Aorta (tissue), 5 donors: ENCODE results near the gene ARHGAP22. TPM values are rescaled to one million over a fixed set of nuclear protein-coding genes. Genes with fewer than 3 reads are reported as not detected.

ENCODE experiments used
- ATAC-seq: fragments of 200-7000 bp; cut with Tn5 transposase; one replicate; pipeline ENCODE4 v1.9.1; 2022; ENCODE audit warnings: moderate library complexity; ENCODE audit not compliant: low FRiP score
- DNase-seq, 2 donors: peaks; one replicate each; pipeline ENCODE4 v3.0.0-alpha.2; 2020
- H3K27ac ChIP-seq, 2 donors: one replicate each; pipeline ENCODE4 v1.5.1; 2013; ENCODE audit warnings: low read length in 2 of 2, mild to moderate bottlenecking in 2 of 2, moderate library complexity in 2 of 2, control low read depth in 1 of 2, inconsistent platforms in 1 of 2, low read depth in 1 of 2
- H3K27me3 ChIP-seq, 2 donors: one replicate each; pipeline ENCODE4 v1.6.1; 2013; ENCODE audit warnings: control low read depth in 1 of 2, low read length in 1 of 2, mild to moderate bottlenecking in 1 of 2, moderate library complexity in 1 of 2; ENCODE audit not compliant: insufficient read depth in 2 of 2, control insufficient read depth in 1 of 2
- H3K36me3 ChIP-seq, 2 donors: one replicate each; pipeline ENCODE4 v1.6.1; 2013; ENCODE audit warnings: control low read depth in 1 of 2, low read length in 1 of 2, mild to moderate bottlenecking in 1 of 2; ENCODE audit not compliant: insufficient read depth in 2 of 2, control insufficient read depth in 1 of 2
- H3K4me1 ChIP-seq, 2 donors: one replicate each; pipeline ENCODE4 v1.6.1; 2013; ENCODE audit warnings: low read length in 2 of 2, control low read depth in 1 of 2, mild to moderate bottlenecking in 1 of 2, moderate library complexity in 1 of 2; ENCODE audit not compliant: insufficient read depth in 2 of 2, control insufficient read depth in 1 of 2
- H3K4me3 ChIP-seq, 2 donors: one replicate each; pipeline ENCODE4 v1.5.1; 2013; ENCODE audit warnings: low read length in 2 of 2, control low read depth in 1 of 2, mild to moderate bottlenecking in 1 of 2
- H3K9me3 ChIP-seq: one replicate; pipeline ENCODE4 v1.6.1; 2013; ENCODE audit warnings: mild to moderate bottlenecking, low read length; ENCODE audit not compliant: control insufficient read depth
- WGBS, 2 donors: extraction: QIAGEN DNeasy Blood & Tissue Kit; methylation state at CpG; one replicate each; pipeline ENCODE4 v1.1.7; 2013; 5-methylcytosine and 5-hydroxymethylcytosine counted together
- intact Hi-C, 2 donors: fragments of 100-400 bp; cut with DNase I; formaldehyde crosslinking; loops; one replicate each; pipeline versions ENCODE4 v1.14.2 to v1.15.0; 2022
- polyA plus RNA-seq, 2 donors: library from polyadenylated mRNA; stranded (reverse); fragments of 200-250 nt; gene quantifications; one replicate each; pipeline ENCODE4 v1.2.3, GENCODE V29; 2013
- total RNA-seq, 2 donors: library from RNA; stranded (reverse); fragmentation: NEBNext Ultra II Directional; extraction: Animal tissue kit (Norgen Biotek cat#: 25700); gene quantifications; one replicate each; pipeline ENCODE4 v1.2.1, GENCODE V29; 2021
- donor health status: healthy with polysubstance abuse.
- donor health status: Bipolar disorder and iron deficiency.
- donor health status: DM: no; HTN: no; CAD: no.
- donor health status: DM: no; HTN: no; CAD: no.
- donor health status: DM: yes; HTN: yes; CAD: no.

The ARHGAP22 gene
- total and polyA plus RNA-seq, 4 donors = 6.1 to 29.1 (median 17.1) TPM

GRCh38 chr10:48514916-48515315 is 90.0 kb downstream of the ARHGAP22 start:
- H3K36me3 ChIP-seq = no peaks in the 10 kb centered on the region
- H3K4me3 ChIP-seq = no peak overlapping the region
- ATAC-seq (no peak), DNase-seq (no peak)
- no peak overlapping the region for H3K27ac ChIP-seq
- intact Hi-C loops = no loop called here
- peaks cover 1% of the 10 kb centered on the region for H3K9me3 ChIP-seq
- no peaks in the 10 kb centered on the region for H3K4me1 ChIP-seq
- no peaks in the 10 kb centered on the region for H3K27me3 ChIP-seq
- WGBS, 2 donors = 95 to 100% methylated on average over 1 of the region's 1 CpG

- H3K36me3 ChIP-seq = no peaks in the 10 kb centered on the region
- H3K4me1 ChIP-seq = no peaks in the 10 kb centered on the region
- DNase-seq (no peak), ATAC-seq (no peak)
- H3K9me3 ChIP-seq = peaks cover 1% of the 10 kb centered on the region
- H3K27me3 ChIP-seq = no peaks in the 10 kb centered on the region
- intact Hi-C loops = no loop called here
- no peak overlapping the region for H3K27ac ChIP-seq
- H3K4me3 ChIP-seq = no peak overlapping the region
- WGBS, 2 donors = 93 to 96% methylated on average over 1 of the region's 1 CpG
Measured at GRCh38 chr10:48514255-48514654, 90.6 kb downstream of the ARHGAP22 start.

GRCh38 chr10:48512861-48513260 is 92.0 kb downstream of the ARHGAP22 start:
- WGBS, 2 donors = 88 to 89% methylated on average over 2 of the region's 2 CpGs
- DNase-seq (no peak), ATAC-seq (no peak)
- no peak overlapping the region for H3K4me3 ChIP-seq
- H3K27ac ChIP-seq = no peak overlapping the region
- no peaks in the 10 kb centered on the region for H3K4me1 ChIP-seq
- peaks cover 1% of the 10 kb centered on the region for H3K9me3 ChIP-seq
- H3K36me3 ChIP-seq = no peaks in the 10 kb centered on the region
- no peaks in the 10 kb centered on the region for H3K27me3 ChIP-seq
- intact Hi-C loops = no loop called here

GRCh38 chr10:48511875-48512231 is 93.0 kb downstream of the ARHGAP22 start:
- no peaks in the 10 kb centered on the region for H3K27me3 ChIP-seq
- no peaks in the 10 kb centered on the region for H3K4me1 ChIP-seq
- intact Hi-C loops = no loop called here
- H3K9me3 ChIP-seq = peaks cover 1% of the 10 kb centered on the region
- H3K27ac ChIP-seq = no peak overlapping the region
- no peak overlapping the region for H3K4me3 ChIP-seq
- DNase-seq (no peak), ATAC-seq (no peak)
- 99 to 100% methylated on average over 1 of the region's 1 CpG for WGBS, 2 donors
- H3K36me3 ChIP-seq = no peaks in the 10 kb centered on the region

GRCh38 chr10:48511066-48511874 is 93.6 kb downstream of the ARHGAP22 start:
- no peak for DNase-seq
- H3K9me3 ChIP-seq = peaks cover 1% of the 10 kb centered on the region

GRCh38 chr10:48509974-48510692 is 94.7 kb downstream of the ARHGAP22 start:
- WGBS, 2 donors = 92 to 94% methylated on average over 8 of the region's 8 CpGs
- Histone ChIP-seq H3K36me3 (no peaks in the 10 kb centered on the region), H3K4me3 (no peak overlapping the region), H3K27me3 (no peaks in the 10 kb centered on the region), H3K4me1 (no peaks in the 10 kb centered on the region), H3K9me3 (no peaks in the 10 kb centered on the region), H3K27ac (no peak overlapping the region)
- DNase-seq (no peak), ATAC-seq (no peak)
- intact Hi-C loops = loop anchor here in 1 of 2 donors (10.0 kb wide), 1 partner anchor 145 kb away; no protein-coding TSS in a partner anchor

More at GRCh38 chr10:48511066-48511874, 93.6 kb downstream of the ARHGAP22 start:
- Histone ChIP-seq H3K27ac (no peak overlapping the region), H3K4me1 (no peaks in the 10 kb centered on the region), H3K36me3 (no peaks in the 10 kb centered on the region), H3K4me3 (no peak overlapping the region), H3K27me3 (no peaks in the 10 kb centered on the region)
- intact Hi-C loops = no loop called here
- no peak for ATAC-seq
- WGBS, 2 donors = 88 to 89% methylated on average over 13 of the region's 13 CpGs

GRCh38 chr10:48508791-48509772 is 95.8 kb downstream of the ARHGAP22 start:
- 77% methylated on average over 17 of the region's 17 CpGs for WGBS, 2 donors
- DNase-seq (no peak), ATAC-seq (peak; percentile 30)
- H3K9me3 ChIP-seq = no peaks in the 10 kb centered on the region
- no peaks in the 10 kb centered on the region for H3K27me3 ChIP-seq
- H3K4me3 ChIP-seq = no peak overlapping the region
- H3K27ac ChIP-seq = no peak overlapping the region
- H3K36me3 ChIP-seq = no peaks in the 10 kb centered on the region
- intact Hi-C loops = loop anchor here in 1 of 2 donors (10.0 kb wide), 1 partner anchor 144 kb away; no protein-coding TSS in a partner anchor
- H3K4me1 ChIP-seq = no peaks in the 10 kb centered on the region
